ENCODE measurements around the gene CALR. TPM values are rescaled to one million over a fixed set of nuclear protein-coding genes. Genes with fewer than 3 reads are reported as not detected.

The CALR gene
- total and polyA plus RNA-seq, 2 donors (not counting 3 experiments of a cell fraction or from before 2014, with no cell fraction given) = 1,135 to 1,636 TPM

- Histone ChIP-seq H3K27ac (ENCODE audit: insufficient read depth, low read depth, low read length) (peak overlapping the region; percentile 76), H3K9me1 (replicated peaks; ENCODE audit: control insufficient read depth, extremely low read depth, insufficient read depth, low read length) (no peaks in the 10 kb centered on the region), H3K4me2 (ENCODE audit: insufficient read depth, low read length) (peak overlapping the region; percentile 99), H2AFZ (ENCODE audit: low read depth, low read length) (no peak overlapping the region), H3K27me3 (ENCODE audit: control insufficient read depth in 2 of 2, insufficient read depth in 2 of 2, low read length in 2 of 2) (no peaks in the 10 kb centered on the region), H3K4me1 (ENCODE audit: control insufficient read depth, extremely low read depth, insufficient read depth, low read length) (peaks cover 12% of the 10 kb centered on the region), H3K9me3 (replicated peaks; ENCODE audit: control insufficient read depth, insufficient read depth, low read length) (no peaks in the 10 kb centered on the region), H3K79me2 (ENCODE audit: control insufficient read depth, insufficient read depth, low read length) (peaks cover 38% of the 10 kb centered on the region), H3K9ac (replicated peaks; ENCODE audit: extremely low read depth, insufficient read depth, low read length) (peak overlapping the region; percentile 90), H4K20me1 (replicated peaks; ENCODE audit: control insufficient read depth, extremely low read depth, insufficient read depth, low read length) (no peaks in the 10 kb centered on the region), H3K36me3 (ENCODE audit: control insufficient read depth in 2 of 2, extremely low read depth in 1 of 2, insufficient read depth in 2 of 2, low read length in 2 of 2) (peaks cover 18 to 56% of the 10 kb centered on the region in 2 experiments), H3K4me3 (replicated peaks in 1 of 3; ENCODE audit: insufficient read depth in 1 of 3, low read depth in 1 of 3, low read length in 3 of 3) (peak overlapping the region; percentile 72 to 92 (median 72))
- dilution Hi-C loops (cut with MboI; ENCODE audit: extremely low pct_ligation_motif_present, low sequenced_read_pairs) (no loop called here), intact Hi-C loops (cut with micrococcal nuclease) (loop anchor here (1.0 kb wide), 1 partner anchor 9 kb away; the partner anchor contains the start of gene CALR)
- ChIA-PET POLR2A (interaction anchor here (0.7 to 1.0 kb wide), 2 partner anchors 7 to 9 kb away, joined by 5 read pairs; partner anchors contain the start of gene GADD45GIP1), CTCF (interaction anchor here (0.6 to 1.0 kb wide), 2 partner anchors 19 to 84 kb away, joined by 3 to 12 read pairs; no protein-coding TSS in a partner anchor)
- BruUV-seq (replicated peaks) = no TSS peak
- FAIRE-seq (no peak), DNase-seq (ENCODE audit: low read depth, low spot score) (no peak)
- TF ChIP-seq JUN (IDR thresholded peaks at IDR 0.05; ENCODE audit: borderline replicate concordance, insufficient read depth, insufficient read length, low read depth) (no peak), POLR2A (IDR thresholded peaks at IDR 0.05; ENCODE audit: low read depth, low read length) (peak; percentile 27)
These were observed 8.5 kb downstream of the CALR start for GRCh38 chr19:12946731-12947496.

GRCh38 chr19:12947702-12948611 is 9.5 kb downstream of the CALR start:
- H3K79me2 ChIP-seq (ENCODE audit: control insufficient read depth, insufficient read depth, low read length) = peaks cover 35% of the 10 kb centered on the region
- H3K4me1 ChIP-seq (ENCODE audit: control insufficient read depth, extremely low read depth, insufficient read depth, low read length) = peaks cover 20% of the 10 kb centered on the region
- ChIA-PET CTCF (interaction anchor here (0.9 kb wide), 1 partner anchor 18 kb away, joined by 4 read pairs; no protein-coding TSS in a partner anchor), POLR2A (no interaction called here)
- no peaks in the 10 kb centered on the region for H3K9me3 ChIP-seq (replicated peaks; ENCODE audit: control insufficient read depth, insufficient read depth, low read length)
- intact Hi-C loops (cut with micrococcal nuclease) (no loop called here), dilution Hi-C loops (cut with MboI; ENCODE audit: extremely low pct_ligation_motif_present, low sequenced_read_pairs) (no loop called here)
- no TSS peak for BruUV-seq (replicated peaks)
- H3K4me2 ChIP-seq (ENCODE audit: insufficient read depth, low read length) = no peak overlapping the region
- H3K9me1 ChIP-seq (replicated peaks; ENCODE audit: control insufficient read depth, extremely low read depth, insufficient read depth, low read length) = no peaks in the 10 kb centered on the region
- H3K27me3 ChIP-seq (ENCODE audit: control insufficient read depth in 2 of 2, insufficient read depth in 2 of 2, low read length in 2 of 2) = no peaks in the 10 kb centered on the region
- H3K4me3 ChIP-seq (replicated peaks in 1 of 3; ENCODE audit: insufficient read depth in 1 of 3, low read depth in 1 of 3, low read length in 3 of 3) = no peak overlapping the region
- H2AFZ ChIP-seq (ENCODE audit: low read depth, low read length) = no peak overlapping the region
- no peak for TF ChIP-seq GATA2 (IDR thresholded peaks at IDR 0.05; ENCODE audit: insufficient read depth, insufficient read length, low read depth, low read length)
- TF ChIP-seq MYC (IDR thresholded peaks at IDR 0.05; ENCODE audit: low read depth, low read length) = no peak
- TF ChIP-seq EZH2 (IDR thresholded peaks at IDR 0.05; ENCODE audit: borderline replicate concordance, low read depth, low read length, severe bottlenecking) = no peak
- TF ChIP-seq MAX (IDR thresholded peaks at IDR 0.05; ENCODE audit: insufficient read depth, insufficient read length) = no peak
- no peak for TF ChIP-seq FOS (IDR thresholded peaks at IDR 0.05; ENCODE audit: borderline replicate concordance, insufficient read depth, low read length)
- no peak for TF ChIP-seq CTCF (IDR thresholded peaks at IDR 0.05; ENCODE audit: extremely low read depth in 1 of 2, insufficient read depth in 1 of 2, low read depth in 1 of 2, low read length in 2 of 2)
- TF ChIP-seq JUN (IDR thresholded peaks at IDR 0.05; ENCODE audit: borderline replicate concordance, insufficient read depth, insufficient read length, low read depth) = no peak
- no peak for TF ChIP-seq POLR2AphosphoS5 (IDR thresholded peaks at IDR 0.05; ENCODE audit: insufficient read depth, low read depth, low read length)
- no peak for TF ChIP-seq POLR2A (IDR thresholded peaks at IDR 0.05; ENCODE audit: low read depth, low read length)
- FAIRE-seq (no peak), DNase-seq (ENCODE audit: low read depth, low spot score) (no peak)
- H4K20me1 ChIP-seq (replicated peaks; ENCODE audit: control insufficient read depth, extremely low read depth, insufficient read depth, low read length) = no peaks in the 10 kb centered on the region
- no peak overlapping the region for H3K9ac ChIP-seq (replicated peaks; ENCODE audit: extremely low read depth, insufficient read depth, low read length)
- peaks cover 18 to 49% of the 10 kb centered on the region in 2 experiments for H3K36me3 ChIP-seq (ENCODE audit: control insufficient read depth in 2 of 2, extremely low read depth in 1 of 2, insufficient read depth in 2 of 2, low read length in 2 of 2)
- H3K27ac ChIP-seq (ENCODE audit: insufficient read depth, low read depth, low read length) = no peak overlapping the region

Data from endothelial cell of umbilical vein (primary cell).